ENCODE results near the gene JAGN1. TPM values are rescaled to one million over a fixed set of nuclear protein-coding genes. Genes with fewer than 3 reads are reported as not detected.
A peak's percentile ranks its signal among the peaks of the same experiment; 100 is the strongest.

The JAGN1 gene
- total and polyA plus RNA-seq, 9 of the 15 experiments (the other 6 are each of a cell fraction or from before 2014, with no cell fraction given) = 31.6 to 77.8 (median 40.3) TPM

GRCh38 chr3:9916734-9917680 is 26.6 kb downstream of the JAGN1 start, which contains the start of gene IL17RC (continued):
- TF ChIP-seq ZNF830 (CRISPR knock-in tag; IDR thresholded peaks at IDR 0.05) = no peak
- no peak for TF ChIP-seq CBFA2T2 (conservative IDR thresholded peaks at IDR 0.05)
- no peak for TF ChIP-seq ZZZ3 (IDR thresholded peaks at IDR 0.05)
- no peak for TF ChIP-seq ZBTB17 (CRISPR knock-in tag; IDR thresholded peaks at IDR 0.05)
- no peak for TF ChIP-seq ZNF551 (CRISPR knock-in tag; IDR thresholded peaks at IDR 0.05)
- TF ChIP-seq PRPF4 (IDR thresholded peaks at IDR 0.05; ENCODE audit: insufficient read depth, low read depth, low read length, poor library complexity, severe bottlenecking) = no peak
- TF ChIP-seq, protein P1, sequence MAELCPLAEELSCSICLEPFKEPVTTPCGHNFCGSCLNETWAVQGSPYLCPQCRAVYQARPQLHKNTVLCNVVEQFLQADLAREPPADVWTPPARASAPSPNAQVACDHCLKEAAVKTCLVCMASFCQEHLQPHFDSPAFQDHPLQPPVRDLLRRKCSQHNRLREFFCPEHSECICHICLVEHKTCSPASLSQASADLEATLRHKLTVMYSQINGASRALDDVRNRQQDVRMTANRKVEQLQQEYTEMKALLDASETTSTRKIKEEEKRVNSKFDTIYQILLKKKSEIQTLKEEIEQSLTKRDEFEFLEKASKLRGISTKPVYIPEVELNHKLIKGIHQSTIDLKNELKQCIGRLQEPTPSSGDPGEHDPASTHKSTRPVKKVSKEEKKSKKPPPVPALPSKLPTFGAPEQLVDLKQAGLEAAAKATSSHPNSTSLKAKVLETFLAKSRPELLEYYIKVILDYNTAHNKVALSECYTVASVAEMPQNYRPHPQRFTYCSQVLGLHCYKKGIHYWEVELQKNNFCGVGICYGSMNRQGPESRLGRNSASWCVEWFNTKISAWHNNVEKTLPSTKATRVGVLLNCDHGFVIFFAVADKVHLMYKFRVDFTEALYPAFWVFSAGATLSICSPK (IDR thresholded peaks at IDR 0.05; ENCODE audit: borderline replicate concordance) = no peak
- no peak for TF ChIP-seq SPI1 (IDR thresholded peaks at IDR 0.05; ENCODE audit: borderline replicate concordance, low read depth, low read length)
- TF ChIP-seq CAMTA2 (CRISPR knock-in tag; conservative IDR thresholded peaks at IDR 0.05) = no peak
- TF ChIP-seq HMG20A (CRISPR knock-in tag; conservative IDR thresholded peaks at IDR 0.05) = no peak
- no peak for TF ChIP-seq ZNF311 (CRISPR knock-in tag; IDR thresholded peaks at IDR 0.05)
- no peak for TF ChIP-seq RFX5 (IDR thresholded peaks at IDR 0.05; ENCODE audit: low read depth, low read length)
- peak in 1 of 3 experiments; percentile 30 for TF ChIP-seq YY1 (IDR thresholded peaks at IDR 0.05; ENCODE audit: borderline replicate concordance in 1 of 3, control insufficient read depth in 1 of 3, extremely low read depth in 1 of 3, insufficient read depth in 3 of 3, insufficient read length in 1 of 3, insufficient replicate concordance in 2 of 3, low read depth in 1 of 3, low read length in 2 of 3)
- no peak for TF ChIP-seq ZNF282 (CRISPR knock-in tag; IDR thresholded peaks at IDR 0.05)
- peak; percentile 66 for TF ChIP-seq POLR2A (conservative IDR thresholded peaks at IDR 0.05)
- TF ChIP-seq ZKSCAN3 (CRISPR knock-in tag; IDR thresholded peaks at IDR 0.05) = no peak
- TF ChIP-seq ZNF79 (CRISPR knock-in tag; IDR thresholded peaks at IDR 0.05; ENCODE audit: low read depth) = no peak
- peak; percentile 20; the same call in 1 of the 2 replicates for TF ChIP-seq ZBTB26 (CRISPR knock-in tag; IDR thresholded peaks at IDR 0.05)
- TF ChIP-seq, protein P2, sequence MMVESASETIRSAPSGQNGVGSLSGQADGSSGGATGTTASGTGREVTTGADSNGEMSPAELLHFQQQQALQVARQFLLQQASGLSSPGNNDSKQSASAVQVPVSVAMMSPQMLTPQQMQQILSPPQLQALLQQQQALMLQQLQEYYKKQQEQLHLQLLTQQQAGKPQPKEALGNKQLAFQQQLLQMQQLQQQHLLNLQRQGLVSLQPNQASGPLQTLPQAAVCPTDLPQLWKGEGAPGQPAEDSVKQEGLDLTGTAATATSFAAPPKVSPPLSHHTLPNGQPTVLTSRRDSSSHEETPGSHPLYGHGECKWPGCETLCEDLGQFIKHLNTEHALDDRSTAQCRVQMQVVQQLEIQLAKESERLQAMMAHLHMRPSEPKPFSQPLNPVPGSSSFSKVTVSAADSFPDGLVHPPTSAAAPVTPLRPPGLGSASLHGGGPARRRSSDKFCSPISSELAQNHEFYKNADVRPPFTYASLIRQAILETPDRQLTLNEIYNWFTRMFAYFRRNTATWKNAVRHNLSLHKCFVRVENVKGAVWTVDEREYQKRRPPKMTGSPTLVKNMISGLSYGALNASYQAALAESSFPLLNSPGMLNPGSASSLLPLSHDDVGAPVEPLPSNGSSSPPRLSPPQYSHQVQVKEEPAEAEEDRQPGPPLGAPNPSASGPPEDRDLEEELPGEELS (CRISPR knock-in tag; IDR thresholded peaks at IDR 0.05; ENCODE audit: borderline replicate concordance) = no peak
- no peak for TF ChIP-seq TCF3 (CRISPR knock-in tag; IDR thresholded peaks at IDR 0.05)
- no peak for TF ChIP-seq GABPA (tag; conservative IDR thresholded peaks at IDR 0.05; ENCODE audit: low read depth)

Data from K562 (cell line).